ENCODE measurements around the gene SH2B3.

The SH2B3 gene

GRCh38 chr12:111405859-111406473, at the start of gene SH2B3:
SH2B3 (plus strand) TSS chr12:111405923; CDS start chr12:111418146, 12,223 bp downstream.
- Mint-ChIP-seq H3K27ac (peak within 1 kb of the TSS; percentile 98), H3K36me3 (ENCODE audit: low read depth) (peaks cover 9% of the 10 kb centered on the region), H3K9me3 (no peaks in the 10 kb centered on the region), H3K4me1 (ENCODE audit: low read depth) (peaks cover 61% of the 10 kb centered on the region), H3K4me3 (peak within 1 kb of the TSS; percentile 92), H3K27me3 (no peaks in the 10 kb centered on the region)

GRCh38 chr12:111359231-111359913, 46.4 kb upstream of the SH2B3 start:
- Mint-ChIP-seq H3K27me3 (peaks cover 10% of the 10 kb centered on the region), H3K4me3 (peak overlapping the region; percentile 74), H3K36me3 (ENCODE audit: low read depth) (peaks cover 4% of the 10 kb centered on the region), H3K4me1 (ENCODE audit: low read depth) (peaks cover 32% of the 10 kb centered on the region), H3K27ac (peak overlapping the region; percentile 98), H3K9me3 (no peaks in the 10 kb centered on the region)

DNA sequence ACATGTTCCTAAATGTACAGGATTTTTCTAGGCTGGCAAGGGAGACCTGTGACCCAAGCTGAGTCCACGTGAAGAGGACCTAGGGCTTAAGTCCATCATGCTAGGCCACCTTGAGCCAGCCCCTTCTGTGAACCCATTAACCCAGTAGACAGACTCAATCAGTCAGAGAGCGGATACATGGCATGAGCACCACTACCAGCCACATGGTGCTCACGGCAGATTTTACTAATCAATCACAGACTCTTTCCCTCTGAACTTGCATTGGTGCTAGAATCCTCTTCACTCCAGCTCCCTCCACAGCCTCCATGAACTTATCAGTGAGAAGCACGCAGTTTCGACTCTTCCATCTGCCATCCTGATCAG, 45.8 kb upstream of the SH2B3 start:
- H3K27ac Mint-ChIP-seq = peak overlapping the region; percentile 98
- H3K9me3 Mint-ChIP-seq = no peaks in the 10 kb centered on the region
- H3K36me3 Mint-ChIP-seq (ENCODE audit: low read depth) = peaks cover 4% of the 10 kb centered on the region
- peaks cover 10% of the 10 kb centered on the region for H3K27me3 Mint-ChIP-seq
- H3K4me3 Mint-ChIP-seq = peak overlapping the region; percentile 74
- peaks cover 32% of the 10 kb centered on the region for H3K4me1 Mint-ChIP-seq (ENCODE audit: low read depth)

DNA sequence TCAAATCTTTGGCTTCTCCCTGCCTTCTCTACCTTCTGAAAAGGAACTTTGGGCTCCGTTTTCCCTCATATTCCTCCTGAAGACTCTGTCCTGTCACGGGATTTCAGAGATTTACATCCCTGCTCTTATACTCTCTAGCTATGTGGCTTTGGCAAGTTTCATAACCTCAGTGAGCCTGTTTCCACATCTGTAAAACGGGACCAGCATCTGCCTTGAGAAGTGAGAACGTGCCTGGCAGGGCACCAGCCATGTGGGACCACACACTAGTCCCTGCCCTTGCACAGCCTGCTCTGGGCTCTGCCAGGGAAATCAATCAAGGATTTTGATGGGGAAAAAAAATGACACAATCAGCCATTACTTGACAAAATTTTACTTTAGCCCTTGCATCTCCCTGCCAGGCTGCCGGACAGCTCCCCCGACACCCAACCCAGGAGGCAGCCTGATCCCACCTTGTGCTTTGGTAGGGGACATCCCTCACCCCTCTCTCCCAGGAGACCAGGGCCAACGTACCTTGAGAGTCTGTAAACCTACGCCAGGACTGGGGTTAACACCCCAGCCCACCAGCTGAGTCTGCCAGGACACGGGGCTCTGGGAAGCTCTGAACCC, 45.3 kb upstream of the SH2B3 start:
- peaks cover 10% of the 10 kb centered on the region for H3K27me3 Mint-ChIP-seq
- H3K9me3 Mint-ChIP-seq = no peaks in the 10 kb centered on the region
- H3K36me3 Mint-ChIP-seq (ENCODE audit: low read depth) = peaks cover 4% of the 10 kb centered on the region
- peaks cover 32% of the 10 kb centered on the region for H3K4me1 Mint-ChIP-seq (ENCODE audit: low read depth)
- peak overlapping the region; percentile 98 for H3K27ac Mint-ChIP-seq
- H3K4me3 Mint-ChIP-seq = peak overlapping the region; percentile 74

GRCh38 chr12:111361073-111361716, 44.5 kb upstream of the SH2B3 start:
- H3K27me3 Mint-ChIP-seq = peaks cover 10% of the 10 kb centered on the region

GRCh38 chr12:111361717-111362576, 43.8 kb upstream of the SH2B3 start:
- H3K27ac Mint-ChIP-seq = no peak overlapping the region

More at GRCh38 chr12:111361073-111361716, 44.5 kb upstream of the SH2B3 start:
- no peak overlapping the region for H3K27ac Mint-ChIP-seq
- no peaks in the 10 kb centered on the region for H3K9me3 Mint-ChIP-seq
- no peak overlapping the region for H3K4me3 Mint-ChIP-seq
- H3K36me3 Mint-ChIP-seq (ENCODE audit: low read depth) = peaks cover 4% of the 10 kb centered on the region
- peaks cover 32% of the 10 kb centered on the region for H3K4me1 Mint-ChIP-seq (ENCODE audit: low read depth)

GRCh38 chr12:111362687-111363475, 42.8 kb upstream of the SH2B3 start:
- peaks cover 35% of the 10 kb centered on the region for H3K4me1 Mint-ChIP-seq (ENCODE audit: low read depth)
- no peak overlapping the region for H3K27ac Mint-ChIP-seq
- peaks cover 4% of the 10 kb centered on the region for H3K36me3 Mint-ChIP-seq (ENCODE audit: low read depth)
- H3K4me3 Mint-ChIP-seq = no peak overlapping the region
- no peaks in the 10 kb centered on the region for H3K9me3 Mint-ChIP-seq
- H3K27me3 Mint-ChIP-seq = peaks cover 10% of the 10 kb centered on the region

More at GRCh38 chr12:111361717-111362576, 43.8 kb upstream of the SH2B3 start:
- no peaks in the 10 kb centered on the region for H3K9me3 Mint-ChIP-seq
- H3K36me3 Mint-ChIP-seq (ENCODE audit: low read depth) = peaks cover 4% of the 10 kb centered on the region
- peaks cover 32% of the 10 kb centered on the region for H3K4me1 Mint-ChIP-seq (ENCODE audit: low read depth)
- peaks cover 10% of the 10 kb centered on the region for H3K27me3 Mint-ChIP-seq
- no peak overlapping the region for H3K4me3 Mint-ChIP-seq

- H3K4me1 Mint-ChIP-seq (ENCODE audit: low read depth) = peaks cover 41% of the 10 kb centered on the region
- H3K9me3 Mint-ChIP-seq = no peaks in the 10 kb centered on the region
- H3K36me3 Mint-ChIP-seq (ENCODE audit: low read depth) = peaks cover 4% of the 10 kb centered on the region
- no peak overlapping the region for H3K27ac Mint-ChIP-seq
- no peak overlapping the region for H3K4me3 Mint-ChIP-seq
- peaks cover 10% of the 10 kb centered on the region for H3K27me3 Mint-ChIP-seq
Measured at GRCh38 chr12:111363578-111363977, 42.1 kb upstream of the SH2B3 start.

DNA sequence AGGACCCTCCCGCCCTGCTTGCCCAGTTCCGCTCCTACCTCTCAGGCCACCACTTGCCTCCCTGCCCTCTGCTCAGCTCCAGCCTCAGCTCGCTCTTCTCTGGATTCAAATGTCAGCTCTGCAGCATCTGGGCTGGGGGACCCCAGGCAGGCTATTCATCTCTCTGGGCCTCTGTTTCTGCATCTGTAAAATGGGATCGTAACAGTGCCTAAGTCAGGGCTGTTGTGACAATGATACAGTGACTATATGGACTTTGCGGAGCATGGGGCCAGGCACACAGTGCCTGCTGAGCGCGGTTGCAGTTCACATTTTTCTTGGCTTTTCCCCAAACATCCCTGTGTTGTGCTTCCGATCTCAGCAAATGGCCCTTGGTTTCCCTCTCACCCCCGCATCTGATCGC, 39.6 kb upstream of the SH2B3 start:
- H3K4me1 Mint-ChIP-seq (ENCODE audit: low read depth) = peaks cover 27% of the 10 kb centered on the region
- H3K27me3 Mint-ChIP-seq = no peaks in the 10 kb centered on the region
- H3K27ac Mint-ChIP-seq = no peak overlapping the region

DNA sequence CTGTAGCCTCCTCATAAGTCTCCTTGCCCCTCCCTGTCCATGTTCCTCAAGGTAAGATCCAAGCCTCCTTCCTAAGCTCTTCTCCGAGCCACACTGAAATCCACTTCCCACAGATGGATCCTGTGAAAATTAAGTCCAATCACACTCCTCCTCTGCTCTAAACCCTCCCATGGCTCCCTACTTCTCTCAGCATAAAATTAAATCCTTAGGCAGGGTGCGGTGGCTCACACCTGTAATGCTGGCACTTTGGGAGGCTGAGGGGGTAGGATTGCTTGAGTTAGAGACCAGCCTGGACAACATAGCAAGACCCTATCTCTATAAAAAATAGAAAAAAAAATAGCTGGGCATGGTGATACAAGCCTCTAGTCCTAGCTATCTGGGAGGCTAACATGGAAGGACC, 39.1 kb upstream of the SH2B3 start:
- no peak overlapping the region for H3K27ac Mint-ChIP-seq
- no peaks in the 10 kb centered on the region for H3K9me3 Mint-ChIP-seq
- H3K27me3 Mint-ChIP-seq = no peaks in the 10 kb centered on the region
- no peaks in the 10 kb centered on the region for H3K36me3 Mint-ChIP-seq (ENCODE audit: low read depth)
- no peak overlapping the region for H3K4me3 Mint-ChIP-seq
- H3K4me1 Mint-ChIP-seq (ENCODE audit: low read depth) = peaks cover 22% of the 10 kb centered on the region

More for the DNA sequence above, 39.6 kb upstream of the SH2B3 start:
- H3K9me3 Mint-ChIP-seq = no peaks in the 10 kb centered on the region
- H3K36me3 Mint-ChIP-seq (ENCODE audit: low read depth) = no peaks in the 10 kb centered on the region
- H3K4me3 Mint-ChIP-seq = no peak overlapping the region

DNA sequence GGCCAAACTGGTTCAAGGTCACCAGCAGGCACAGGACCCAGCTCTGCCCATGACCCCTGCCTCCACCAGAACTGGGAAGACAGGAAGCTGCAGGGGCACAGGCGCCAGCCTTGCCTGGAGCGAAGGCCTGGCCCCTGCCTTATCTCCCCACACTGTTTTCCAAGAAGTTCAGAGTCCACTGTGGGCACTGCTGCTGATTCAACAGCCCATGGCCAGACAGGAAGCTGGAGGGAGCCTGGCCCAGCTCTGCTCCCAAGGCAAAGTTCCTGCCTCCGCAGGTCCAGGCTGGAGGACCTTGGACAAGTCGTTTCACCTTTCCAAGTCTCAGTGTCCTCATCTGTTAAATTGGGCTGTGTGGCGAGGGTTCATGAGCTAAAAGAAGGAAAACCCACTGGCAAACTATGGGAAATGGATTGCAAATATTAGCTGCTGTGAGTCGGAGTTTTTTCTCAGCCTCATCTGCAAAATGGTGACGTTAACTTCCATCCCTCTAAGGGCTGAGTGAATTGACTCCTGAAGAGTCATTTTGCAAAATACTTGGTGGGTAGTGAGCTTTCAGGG, 38.0 kb upstream of the SH2B3 start:
- H3K27ac Mint-ChIP-seq = no peak overlapping the region
- H3K4me3 Mint-ChIP-seq = peak overlapping the region; percentile 72
- peaks cover 15% of the 10 kb centered on the region for H3K4me1 Mint-ChIP-seq (ENCODE audit: low read depth)
- H3K9me3 Mint-ChIP-seq = no peaks in the 10 kb centered on the region
- H3K36me3 Mint-ChIP-seq (ENCODE audit: low read depth) = no peaks in the 10 kb centered on the region
- H3K27me3 Mint-ChIP-seq = no peaks in the 10 kb centered on the region

- Mint-ChIP-seq H3K27ac (no peak overlapping the region), H3K4me1 (ENCODE audit: low read depth) (peaks cover 15% of the 10 kb centered on the region), H3K36me3 (ENCODE audit: low read depth) (no peaks in the 10 kb centered on the region), H3K4me3 (peak overlapping the region; percentile 72), H3K27me3 (no peaks in the 10 kb centered on the region), H3K9me3 (no peaks in the 10 kb centered on the region)
Measured at GRCh38 chr12:111368291-111368787, 37.4 kb upstream of the SH2B3 start.

- H3K27ac Mint-ChIP-seq = no peak within 1 kb of the TSS
Measured at GRCh38 chr12:111368788-111369495, 36.8 kb upstream of the SH2B3 start, which contains the start of gene PHETA1. PHETA1 (minus strand) TSS chr12:111369095; CDS start chr12:111363427, 5,668 bp downstream.

More at GRCh38 chr12:111368788-111369495, 36.8 kb upstream of the SH2B3 start, which contains the start of gene PHETA1:
- Mint-ChIP-seq H3K4me1 (ENCODE audit: low read depth) (peaks cover 15% of the 10 kb centered on the region), H3K27me3 (no peaks in the 10 kb centered on the region), H3K36me3 (ENCODE audit: low read depth) (no peaks in the 10 kb centered on the region), H3K4me3 (peak within 1 kb of the TSS; percentile 77), H3K9me3 (no peaks in the 10 kb centered on the region)
